ENCODE measurements around the gene CDX2. TPM values are rescaled to one million over a fixed set of nuclear protein-coding genes. Genes with fewer than 3 reads are reported as not detected.

CDX2 gene
- total RNA-seq, 1 donor from 2014 or later: not detected

DNA sequence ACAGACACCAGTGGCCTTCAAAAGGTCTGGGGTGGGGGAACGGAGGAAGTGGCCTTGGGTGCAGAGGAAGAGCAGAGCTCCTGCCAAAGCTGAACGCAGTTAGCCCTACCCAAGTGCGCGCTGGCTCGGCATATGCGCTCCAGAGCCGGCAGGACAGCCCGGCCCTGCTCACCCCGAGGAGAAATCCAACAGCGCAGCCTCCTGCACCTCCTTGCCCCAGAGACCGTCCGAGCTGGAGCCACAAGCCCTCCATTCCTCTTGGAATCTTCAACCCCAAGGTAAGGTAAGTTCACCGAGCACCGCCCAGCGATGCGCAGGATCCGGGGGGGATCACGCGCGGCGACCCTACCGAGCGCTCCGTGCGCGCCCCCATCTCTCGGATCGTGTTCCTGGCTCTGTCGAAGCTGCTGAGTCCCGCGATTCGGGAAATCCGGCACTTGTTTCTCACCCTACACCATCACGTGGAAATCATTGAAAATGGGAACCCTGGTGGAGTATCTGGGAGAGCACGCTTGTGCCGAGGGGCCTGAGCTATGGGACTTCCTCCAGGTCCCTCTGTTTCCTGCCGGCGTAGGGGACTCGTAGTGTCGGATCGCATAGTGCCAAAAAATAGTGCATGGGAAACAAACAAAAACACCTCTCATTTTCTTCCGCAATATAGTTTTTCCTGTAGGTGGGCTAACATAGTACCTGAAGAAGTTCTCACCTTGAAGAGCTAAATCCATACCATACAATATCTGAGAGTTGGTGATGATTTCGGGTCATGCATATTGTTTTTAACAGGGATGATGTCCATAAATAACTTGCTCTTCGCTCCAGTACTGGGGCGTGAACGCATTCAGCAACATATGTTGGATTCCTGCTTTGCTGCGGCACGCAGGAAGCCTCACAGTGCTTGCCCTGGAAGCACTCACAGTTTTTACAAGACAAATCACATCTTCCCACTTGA is 40.0 kb downstream of the CDX2 start:
- H3K4me3 Mint-ChIP-seq (ENCODE audit: unreplicated experiment): no peak overlapping the region
- H3K4me1 Mint-ChIP-seq (ENCODE audit: low read depth): no peaks in the 10 kb centered on the region
- H3K9me3 Mint-ChIP-seq (ENCODE audit: low read depth): peaks cover 11% of the 10 kb centered on the region
- H3K36me3 Mint-ChIP-seq (ENCODE audit: low read depth): peaks cover 6% of the 10 kb centered on the region
- H3K27ac Mint-ChIP-seq (ENCODE audit: unreplicated experiment): no peak overlapping the region
- no peak for DNase-seq (ENCODE audit: low spot score)
- H3K27me3 Mint-ChIP-seq (ENCODE audit: low read depth): peaks cover 80% of the 10 kb centered on the region
- TF ChIP-seq, protein P1, sequence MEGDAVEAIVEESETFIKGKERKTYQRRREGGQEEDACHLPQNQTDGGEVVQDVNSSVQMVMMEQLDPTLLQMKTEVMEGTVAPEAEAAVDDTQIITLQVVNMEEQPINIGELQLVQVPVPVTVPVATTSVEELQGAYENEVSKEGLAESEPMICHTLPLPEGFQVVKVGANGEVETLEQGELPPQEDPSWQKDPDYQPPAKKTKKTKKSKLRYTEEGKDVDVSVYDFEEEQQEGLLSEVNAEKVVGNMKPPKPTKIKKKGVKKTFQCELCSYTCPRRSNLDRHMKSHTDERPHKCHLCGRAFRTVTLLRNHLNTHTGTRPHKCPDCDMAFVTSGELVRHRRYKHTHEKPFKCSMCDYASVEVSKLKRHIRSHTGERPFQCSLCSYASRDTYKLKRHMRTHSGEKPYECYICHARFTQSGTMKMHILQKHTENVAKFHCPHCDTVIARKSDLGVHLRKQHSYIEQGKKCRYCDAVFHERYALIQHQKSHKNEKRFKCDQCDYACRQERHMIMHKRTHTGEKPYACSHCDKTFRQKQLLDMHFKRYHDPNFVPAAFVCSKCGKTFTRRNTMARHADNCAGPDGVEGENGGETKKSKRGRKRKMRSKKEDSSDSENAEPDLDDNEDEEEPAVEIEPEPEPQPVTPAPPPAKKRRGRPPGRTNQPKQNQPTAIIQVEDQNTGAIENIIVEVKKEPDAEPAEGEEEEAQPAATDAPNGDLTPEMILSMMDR (IDR thresholded peaks at IDR 0.05): no peak

DNA sequence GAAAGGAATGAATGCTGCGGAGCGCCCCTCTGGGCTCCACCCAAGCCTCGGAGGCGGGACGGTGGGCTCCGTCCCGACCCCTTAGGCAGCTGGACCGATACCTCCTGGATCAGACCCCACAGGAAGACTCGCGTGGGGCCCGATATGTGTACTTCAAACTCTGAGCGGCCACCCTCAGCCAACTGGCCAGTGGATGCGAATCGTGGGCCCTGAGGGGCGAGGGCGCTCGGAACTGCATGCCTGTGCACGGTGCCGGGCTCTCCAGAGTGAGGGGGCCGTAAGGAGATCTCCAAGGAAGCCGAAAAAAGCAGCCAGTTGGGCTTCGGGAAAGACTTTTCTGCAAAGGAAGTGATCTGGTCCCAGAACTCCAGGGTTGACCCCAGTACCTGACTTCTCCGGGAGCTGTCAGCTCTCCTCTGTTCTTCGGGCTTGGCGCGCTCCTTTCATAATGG is 40.7 kb downstream of the CDX2 start:
- H3K27ac Mint-ChIP-seq (ENCODE audit: unreplicated experiment): no peak overlapping the region
- peaks cover 80% of the 10 kb centered on the region for H3K27me3 Mint-ChIP-seq (ENCODE audit: low read depth)
- H3K9me3 Mint-ChIP-seq (ENCODE audit: low read depth): peaks cover 11% of the 10 kb centered on the region
- H3K36me3 Mint-ChIP-seq (ENCODE audit: low read depth): peaks cover 6% of the 10 kb centered on the region
- DNase-seq (ENCODE audit: low spot score): no peak
- H3K4me1 Mint-ChIP-seq (ENCODE audit: low read depth): no peaks in the 10 kb centered on the region
- TF ChIP-seq, protein P1 (IDR thresholded peaks at IDR 0.05): no peak
- H3K4me3 Mint-ChIP-seq (ENCODE audit: unreplicated experiment): no peak overlapping the region

DNA sequence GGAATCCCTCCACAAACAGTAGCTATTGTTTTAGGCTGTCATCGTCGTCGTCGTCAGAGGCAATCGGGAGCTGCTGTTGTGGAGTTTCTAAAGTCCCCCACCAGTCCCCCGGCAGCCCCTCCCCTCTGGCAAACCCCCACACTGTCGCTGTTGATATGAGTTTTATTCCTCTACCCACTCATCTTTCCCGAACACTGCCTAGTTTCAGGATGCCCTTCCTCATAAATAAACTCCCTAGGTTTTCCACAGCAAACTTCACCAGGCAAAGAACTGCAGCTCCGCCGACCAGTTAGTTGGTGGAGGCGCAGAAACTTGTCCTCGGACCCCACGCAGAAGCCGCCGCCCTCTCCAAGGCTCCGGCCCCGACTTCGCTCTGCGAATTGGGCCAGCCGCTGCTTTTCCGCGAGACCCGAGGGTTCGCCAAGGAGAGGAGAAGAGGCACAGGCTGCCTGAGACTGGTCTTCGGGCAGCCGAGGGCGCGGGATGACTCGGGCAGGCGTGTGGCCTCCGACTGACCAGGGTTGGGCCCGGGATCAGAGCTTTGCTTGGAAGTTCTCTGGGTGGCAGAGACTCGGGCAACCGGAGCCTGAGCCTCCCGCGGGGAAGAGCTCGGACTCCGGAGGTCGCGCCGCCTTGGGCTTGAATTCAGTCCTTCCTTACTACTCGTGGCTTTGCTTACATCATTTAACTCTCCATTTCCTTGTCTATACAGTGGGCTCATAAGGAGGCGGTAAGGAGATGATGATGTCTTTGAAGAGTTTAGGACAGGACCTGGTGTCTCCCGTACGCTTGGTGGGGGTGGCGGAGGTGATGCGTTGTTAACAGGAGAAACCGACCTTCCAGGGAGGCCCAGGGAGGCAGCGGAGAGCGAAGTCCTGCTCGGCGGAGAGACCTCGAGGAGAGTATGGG is 41.4 kb downstream of the CDX2 start:
- Mint-ChIP-seq H3K9me3 (ENCODE audit: low read depth) (peaks cover 11% of the 10 kb centered on the region), H3K27ac (ENCODE audit: unreplicated experiment) (no peak overlapping the region), H3K36me3 (ENCODE audit: low read depth) (peaks cover 6% of the 10 kb centered on the region), H3K27me3 (ENCODE audit: low read depth) (peaks cover 84% of the 10 kb centered on the region), H3K4me3 (ENCODE audit: unreplicated experiment) (no peak overlapping the region), H3K4me1 (ENCODE audit: low read depth) (no peaks in the 10 kb centered on the region)
- TF ChIP-seq, protein P1 (IDR thresholded peaks at IDR 0.05): no peak
- DNase-seq (ENCODE audit: low spot score): no peak

DNA sequence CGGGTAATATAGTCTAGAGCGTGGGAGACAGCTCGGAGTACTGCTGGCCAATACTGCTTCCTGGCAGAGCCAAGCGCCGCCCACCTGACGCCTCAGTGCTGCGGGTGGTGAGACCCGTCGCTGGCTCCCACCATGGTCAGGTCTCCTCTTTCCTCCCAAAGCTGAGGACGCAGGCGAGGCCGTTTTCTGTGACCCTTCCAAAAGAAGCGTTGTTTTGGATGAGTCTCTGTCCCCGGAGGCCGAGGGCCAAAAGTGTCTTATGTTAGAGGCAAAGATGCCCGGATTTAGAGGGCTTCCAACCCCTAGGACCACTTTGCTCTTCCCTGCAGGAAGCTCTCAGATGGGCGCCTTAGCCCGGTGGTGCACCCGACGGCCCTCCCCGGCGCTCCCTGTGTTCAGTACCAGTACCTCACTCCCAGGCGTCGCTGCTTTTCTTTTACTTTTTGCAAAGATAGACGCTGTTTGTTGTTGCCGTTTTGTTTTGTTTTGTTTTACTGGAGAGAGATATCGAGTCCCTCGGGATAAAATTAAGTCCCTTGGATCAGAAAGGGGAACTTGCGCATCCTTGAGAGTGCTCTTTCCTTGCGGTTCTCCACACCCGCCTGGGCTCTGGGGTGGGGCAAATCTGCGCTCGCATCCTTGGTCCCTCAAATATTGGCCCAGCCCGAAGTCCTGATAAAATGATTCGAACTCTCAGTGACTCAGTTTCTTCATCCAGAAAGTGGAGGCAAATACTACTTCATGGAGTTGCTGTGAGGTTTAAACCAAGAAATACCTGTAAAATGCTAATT is 42.3 kb downstream of the CDX2 start:
- H3K9me3 Mint-ChIP-seq (ENCODE audit: low read depth): peaks cover 11% of the 10 kb centered on the region
- TF ChIP-seq, protein P1 (IDR thresholded peaks at IDR 0.05): no peak
- peaks cover 6% of the 10 kb centered on the region for H3K36me3 Mint-ChIP-seq (ENCODE audit: low read depth)
- no peak overlapping the region for H3K4me3 Mint-ChIP-seq (ENCODE audit: unreplicated experiment)
- H3K4me1 Mint-ChIP-seq (ENCODE audit: low read depth): no peaks in the 10 kb centered on the region
- H3K27ac Mint-ChIP-seq (ENCODE audit: unreplicated experiment): no peak overlapping the region
- H3K27me3 Mint-ChIP-seq (ENCODE audit: low read depth): peaks cover 88% of the 10 kb centered on the region
- no peak for DNase-seq (ENCODE audit: low spot score)

Data from chondrocyte (in vitro differentiated cells).